SH-SY5Y (cell line): Measurements from ENCODE around the gene HDDC3.

Experiments
- GATA2 ChIP-seq: IDR thresholded peaks from 2 replicates; pipeline ENCODE4 v1.6.1; 2011; ENCODE audit warnings: mild to moderate bottlenecking, low read depth, low read length
- GATA3 ChIP-seq: IDR thresholded peaks from 2 replicates; pipeline ENCODE4 v1.6.1; 2011; ENCODE audit warnings: low read depth, mild to moderate bottlenecking, low read length, moderate library complexity

GRCh38 chr15:90981681-90982080, 49.3 kb upstream of the HDDC3 start:
- no peak for TF ChIP-seq GATA2
- no peak for TF ChIP-seq GATA3
